ENCODE results near the gene MAD1L1. TPM values are rescaled to one million over a fixed set of nuclear protein-coding genes. Genes with fewer than 3 reads are reported as not detected.

Gene MAD1L1
- total RNA-seq, 2 donors from 2014 or later, result 39.5 to 79.4 TPM

DNA sequence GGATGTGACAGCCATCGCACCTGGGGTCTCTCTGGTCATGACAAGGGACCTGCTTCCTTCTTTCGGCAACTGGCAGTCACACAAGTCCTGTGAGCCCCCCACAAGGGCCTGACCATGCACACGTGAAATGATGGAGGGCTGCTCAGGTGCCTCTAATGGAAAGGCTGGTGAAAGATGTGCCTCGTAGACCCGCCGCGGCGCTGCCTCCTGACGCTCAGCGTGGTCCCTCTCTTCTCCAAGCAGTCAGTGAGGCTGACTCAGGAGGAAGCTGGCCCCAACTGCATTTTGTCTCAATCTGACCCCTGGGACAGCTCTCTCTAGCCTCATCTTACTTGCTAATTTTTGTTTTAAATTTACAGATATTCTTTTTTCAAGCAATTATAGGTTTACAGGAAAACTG lies 100.9 kb downstream of the MAD1L1 start:
- no peak overlapping the region for H3K27ac Mint-ChIP-seq
- ATAC-seq (no peak), DNase-seq (ENCODE audit: low spot score) (no peak)
- H3K36me3 Mint-ChIP-seq, result no peaks in the 10 kb centered on the region
- H3K4me1 Mint-ChIP-seq (ENCODE audit: low read depth in 2 of 2), result peaks cover 0 to 7% of the 10 kb centered on the region in 2 donors
- H3K4me3 Mint-ChIP-seq, result no peak overlapping the region
- H3K27me3 Mint-ChIP-seq, result no peaks in the 10 kb centered on the region
- no peaks in the 10 kb centered on the region for H3K9me3 Mint-ChIP-seq

DNA sequence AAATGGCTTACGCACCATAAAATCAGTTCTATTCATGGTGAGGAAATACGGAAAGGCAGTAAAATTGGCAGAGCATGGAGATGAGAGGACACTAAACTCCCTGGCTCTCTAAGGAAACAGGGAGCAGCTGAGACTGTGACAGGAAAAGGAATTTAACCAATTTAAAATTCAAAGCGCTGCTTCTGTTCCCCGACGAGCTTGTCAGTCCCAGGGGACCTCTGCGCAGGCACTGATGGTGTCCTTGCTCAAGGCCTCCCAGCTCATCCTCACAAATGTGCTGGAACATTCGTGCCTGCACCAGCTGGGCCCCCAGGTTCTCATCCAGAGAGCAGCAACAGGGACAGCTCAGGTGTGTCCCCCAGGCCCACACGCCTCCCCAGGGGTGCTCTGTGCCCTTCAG lies 101.4 kb downstream of the MAD1L1 start:
- Mint-ChIP-seq H3K9me3 (no peaks in the 10 kb centered on the region), H3K27ac (no peak overlapping the region), H3K27me3 (no peaks in the 10 kb centered on the region), H3K36me3 (no peaks in the 10 kb centered on the region), H3K4me3 (no peak overlapping the region), H3K4me1 (ENCODE audit: low read depth in 2 of 2) (peaks cover 0 to 7% of the 10 kb centered on the region in 2 donors)
- ATAC-seq (no peak), DNase-seq (ENCODE audit: low spot score) (no peak)

DNA sequence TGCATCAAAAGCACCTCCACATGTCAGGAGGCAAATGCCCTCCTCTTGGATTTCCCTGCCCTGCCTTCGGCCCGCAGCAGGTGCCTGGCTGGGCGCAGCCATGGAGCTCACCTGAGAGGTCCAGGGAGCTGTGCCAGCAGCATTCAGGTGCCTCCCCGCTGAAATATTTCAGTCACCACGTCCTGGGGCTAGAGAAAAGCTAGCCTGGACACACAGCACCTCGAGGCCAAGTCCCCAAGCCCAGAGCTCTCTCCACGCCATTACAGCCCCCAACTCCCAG lies 102.7 kb downstream of the MAD1L1 start:
- no peak overlapping the region for H3K27ac Mint-ChIP-seq
- ATAC-seq, result no peak
- H3K9me3 Mint-ChIP-seq, result no peaks in the 10 kb centered on the region
- no peaks in the 10 kb centered on the region for H3K36me3 Mint-ChIP-seq
- H3K27me3 Mint-ChIP-seq, result no peaks in the 10 kb centered on the region
- DNase-seq (ENCODE audit: low spot score), result no peak
- H3K4me1 Mint-ChIP-seq (ENCODE audit: low read depth in 2 of 2), result peaks cover 0 to 7% of the 10 kb centered on the region in 2 donors
- no peak overlapping the region for H3K4me3 Mint-ChIP-seq

DNA sequence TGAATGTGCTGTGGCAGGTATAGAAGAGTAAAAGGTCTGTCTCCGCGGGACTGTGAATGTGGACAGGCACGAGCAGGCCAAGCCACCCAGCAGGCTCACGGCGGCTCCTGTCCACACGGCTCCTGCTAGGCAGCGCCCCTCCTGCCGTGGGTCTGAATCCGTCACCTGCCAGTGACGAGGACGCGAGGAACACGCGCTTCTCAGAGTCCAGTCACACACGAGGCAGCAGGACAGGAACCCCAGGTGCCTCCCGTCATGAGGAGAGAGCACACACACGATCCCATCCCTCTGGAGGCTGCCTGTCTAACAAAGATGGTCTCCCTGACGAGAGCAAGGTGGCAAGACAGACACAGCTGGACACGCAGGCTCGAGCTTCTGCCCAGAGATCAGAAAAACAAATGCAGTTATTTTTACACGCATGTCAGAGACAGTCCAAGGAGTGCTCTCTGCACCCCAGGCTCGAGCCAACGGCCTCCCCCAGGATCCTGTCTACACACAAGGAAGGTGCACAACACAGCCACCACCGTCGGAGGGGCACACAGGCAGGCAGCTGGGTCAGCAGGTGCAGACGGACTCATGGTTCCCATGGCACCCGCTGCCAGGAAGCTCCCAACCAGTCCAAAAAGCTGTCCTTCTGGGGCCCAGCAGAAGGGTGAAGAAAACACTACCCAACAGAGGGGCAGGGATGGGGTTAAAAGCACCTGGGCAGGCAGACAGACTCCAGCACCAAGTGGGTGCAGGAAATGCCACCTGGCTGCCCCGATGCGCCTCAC lies 103.2 kb downstream of the MAD1L1 start:
- no peak overlapping the region for H3K27ac Mint-ChIP-seq
- ATAC-seq (no peak), DNase-seq (ENCODE audit: low spot score) (no peak)
- H3K4me1 Mint-ChIP-seq (ENCODE audit: low read depth in 2 of 2), result peaks cover 0 to 7% of the 10 kb centered on the region in 2 donors
- H3K4me3 Mint-ChIP-seq, result no peak overlapping the region
- H3K36me3 Mint-ChIP-seq, result no peaks in the 10 kb centered on the region
- no peaks in the 10 kb centered on the region for H3K27me3 Mint-ChIP-seq
- no peaks in the 10 kb centered on the region for H3K9me3 Mint-ChIP-seq

DNA sequence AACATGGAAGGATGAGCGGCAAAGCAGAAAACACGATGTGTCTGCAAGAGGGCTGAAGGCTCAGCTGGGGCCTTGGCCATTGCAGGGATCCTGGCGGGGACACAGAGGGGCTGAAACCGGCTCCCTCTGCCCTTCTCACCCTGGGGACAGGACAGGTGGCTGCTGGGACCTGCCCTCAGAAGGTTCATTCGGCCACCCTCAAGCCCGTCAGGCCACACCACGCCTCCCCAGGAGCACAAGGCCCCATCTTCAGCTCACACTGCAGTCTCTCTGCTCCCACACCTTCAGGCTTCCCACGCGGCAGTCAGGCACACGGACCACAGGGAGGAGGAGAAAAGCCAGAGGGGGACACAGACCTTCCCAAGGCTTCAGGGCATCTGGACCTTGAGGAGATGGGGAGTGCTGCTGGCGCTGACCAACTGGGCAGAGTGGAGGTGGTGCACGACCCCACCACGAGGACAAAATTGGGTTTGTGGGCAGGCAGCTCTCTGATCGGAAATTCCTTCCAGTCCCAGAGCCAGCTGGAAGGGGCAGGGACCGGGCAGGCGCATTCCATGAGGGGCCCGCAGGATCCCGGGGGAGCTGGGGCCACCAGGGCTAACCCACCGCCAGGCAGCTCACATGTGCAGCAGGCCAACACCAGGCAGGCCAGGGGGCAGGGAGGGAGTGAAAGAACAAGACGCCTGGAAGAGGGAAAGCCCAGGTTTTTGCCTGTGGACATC lies 104.0 kb downstream of the MAD1L1 start:
- ATAC-seq, result no peak
- no peak overlapping the region for H3K27ac Mint-ChIP-seq

DNA sequence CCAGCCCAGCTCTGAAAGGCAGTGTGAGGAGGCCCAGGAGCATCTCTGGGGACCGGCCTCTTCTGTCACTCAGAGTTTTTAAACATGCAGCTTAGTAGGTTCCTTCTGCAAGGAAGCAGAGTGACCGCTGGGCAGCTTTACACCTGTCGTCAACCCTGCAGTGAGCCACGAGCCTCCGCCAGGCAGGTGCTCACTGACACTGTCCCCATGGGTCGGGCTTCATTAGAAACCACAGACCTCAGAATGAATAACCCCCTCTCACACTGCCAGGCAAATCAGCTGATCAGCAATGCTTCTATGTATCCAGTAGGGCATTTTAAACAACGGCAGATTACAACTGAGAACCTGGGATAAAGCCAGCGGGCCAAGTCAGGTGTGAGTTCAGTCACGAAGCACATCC lies 106.1 kb downstream of the MAD1L1 start:
- H3K4me3 Mint-ChIP-seq, result no peak overlapping the region
- H3K4me1 Mint-ChIP-seq (ENCODE audit: low read depth in 2 of 2), result peaks cover 0 to 7% of the 10 kb centered on the region in 2 donors
- H3K27ac Mint-ChIP-seq, result no peak overlapping the region
- ATAC-seq (no peak), DNase-seq (ENCODE audit: low spot score) (no peak)
- H3K27me3 Mint-ChIP-seq, result no peaks in the 10 kb centered on the region
- no peaks in the 10 kb centered on the region for H3K36me3 Mint-ChIP-seq
- H3K9me3 Mint-ChIP-seq, result no peaks in the 10 kb centered on the region

More for the DNA sequence above, 104.0 kb downstream of the MAD1L1 start:
- Mint-ChIP-seq H3K9me3 (no peaks in the 10 kb centered on the region), H3K36me3 (no peaks in the 10 kb centered on the region), H3K27me3 (no peaks in the 10 kb centered on the region), H3K4me1 (ENCODE audit: low read depth in 2 of 2) (peaks cover 0 to 7% of the 10 kb centered on the region in 2 donors), H3K4me3 (no peak overlapping the region)
- no peak for DNase-seq (ENCODE audit: low spot score)

DNA sequence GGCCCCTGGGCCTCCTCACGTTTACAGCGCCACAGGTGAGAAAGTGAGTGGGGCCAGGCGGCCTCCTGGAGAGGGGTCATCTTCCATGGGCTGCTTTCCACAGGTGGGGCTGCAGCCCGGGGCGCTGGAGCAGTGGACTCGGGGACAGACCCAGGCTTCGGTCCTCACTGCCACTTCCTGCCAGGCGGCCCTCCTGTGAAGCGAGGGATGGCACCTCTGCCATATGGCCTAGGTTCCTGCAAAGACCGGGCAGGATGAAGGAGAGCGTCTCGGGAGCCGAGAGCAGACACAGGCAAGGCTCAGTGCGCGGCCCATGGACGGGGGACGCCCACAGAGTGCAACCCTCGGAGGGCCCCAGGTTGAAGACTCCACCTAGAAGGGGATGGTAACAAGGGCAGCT lies 106.8 kb downstream of the MAD1L1 start:
- no peak overlapping the region for H3K27ac Mint-ChIP-seq
- H3K4me3 Mint-ChIP-seq, result no peak overlapping the region
- H3K36me3 Mint-ChIP-seq, result no peaks in the 10 kb centered on the region
- H3K27me3 Mint-ChIP-seq, result no peaks in the 10 kb centered on the region
- DNase-seq (ENCODE audit: low spot score) (no peak), ATAC-seq (no peak)
- no peaks in the 10 kb centered on the region for H3K9me3 Mint-ChIP-seq
- H3K4me1 Mint-ChIP-seq (ENCODE audit: low read depth in 2 of 2), result peaks cover 0 to 7% of the 10 kb centered on the region in 2 donors

DNA sequence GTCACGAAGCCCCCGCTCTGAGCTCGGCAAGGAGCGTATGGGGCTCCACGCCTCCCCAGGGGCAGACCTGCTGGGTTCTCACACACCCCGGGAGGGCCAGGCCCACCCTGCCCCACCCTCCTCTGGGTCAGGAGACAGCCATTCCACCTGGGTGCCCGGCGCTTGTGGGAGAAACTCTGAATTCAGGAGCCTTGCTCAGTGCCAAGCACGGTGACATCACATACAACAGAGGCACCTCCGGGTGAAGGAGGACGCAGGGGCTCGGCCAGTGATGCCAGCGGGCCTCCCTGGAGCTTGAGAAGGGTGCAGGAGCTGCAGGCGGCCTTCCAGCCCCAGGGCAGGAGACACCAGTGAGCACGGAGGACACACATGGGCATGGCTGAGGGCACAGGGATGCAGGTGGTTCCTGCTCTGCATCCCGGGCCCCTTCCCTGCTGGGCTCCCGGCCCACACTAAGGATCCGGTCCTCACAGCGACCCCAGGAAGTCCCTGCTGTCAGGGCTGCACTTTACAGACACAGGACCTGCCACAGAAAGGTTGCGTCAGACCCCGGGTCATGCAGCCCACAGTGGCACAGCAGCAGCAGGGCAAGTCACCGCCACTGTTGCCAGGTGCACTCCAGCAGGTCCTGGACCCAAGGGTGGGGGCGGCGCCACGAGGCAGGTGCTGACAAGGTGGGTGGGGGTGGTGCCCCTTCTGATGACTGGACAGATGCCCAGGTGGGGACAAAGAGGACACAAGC lies 108.0 kb downstream of the MAD1L1 start:
- H3K36me3 Mint-ChIP-seq, result no peaks in the 10 kb centered on the region

DNA sequence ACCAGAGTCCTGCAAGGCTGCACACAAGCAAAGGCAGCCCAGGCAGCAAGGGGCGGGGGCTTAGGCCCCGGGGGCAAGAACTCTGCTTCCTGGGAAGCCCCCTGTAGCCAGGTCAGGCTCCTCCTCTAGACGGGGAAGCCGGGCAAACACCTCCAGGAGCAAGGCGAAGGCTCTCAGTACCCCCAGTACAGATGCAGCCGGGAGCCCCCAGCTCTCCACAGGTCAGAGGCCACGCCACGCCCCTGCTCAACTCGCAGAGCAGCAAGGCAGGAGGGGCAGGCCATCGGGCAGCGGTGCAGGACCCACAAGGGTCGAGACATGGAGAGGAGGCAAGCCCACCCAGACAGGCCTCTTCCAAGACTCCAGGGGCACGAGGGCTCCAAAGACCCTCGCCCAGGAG lies 108.8 kb downstream of the MAD1L1 start:
- no peak overlapping the region for H3K27ac Mint-ChIP-seq
- no peaks in the 10 kb centered on the region for H3K36me3 Mint-ChIP-seq
- H3K9me3 Mint-ChIP-seq, result no peaks in the 10 kb centered on the region

More for the DNA sequence above, 108.0 kb downstream of the MAD1L1 start:
- H3K27me3 Mint-ChIP-seq, result peaks cover 0 to 4% of the 10 kb centered on the region in 2 donors
- peaks cover 10 to 13% of the 10 kb centered on the region in 2 donors for H3K4me1 Mint-ChIP-seq (ENCODE audit: low read depth in 2 of 2)
- ATAC-seq (no peak), DNase-seq (ENCODE audit: low spot score) (no peak)
- H3K27ac Mint-ChIP-seq, result no peak overlapping the region
- no peak overlapping the region for H3K4me3 Mint-ChIP-seq
- H3K9me3 Mint-ChIP-seq, result no peaks in the 10 kb centered on the region

DNA sequence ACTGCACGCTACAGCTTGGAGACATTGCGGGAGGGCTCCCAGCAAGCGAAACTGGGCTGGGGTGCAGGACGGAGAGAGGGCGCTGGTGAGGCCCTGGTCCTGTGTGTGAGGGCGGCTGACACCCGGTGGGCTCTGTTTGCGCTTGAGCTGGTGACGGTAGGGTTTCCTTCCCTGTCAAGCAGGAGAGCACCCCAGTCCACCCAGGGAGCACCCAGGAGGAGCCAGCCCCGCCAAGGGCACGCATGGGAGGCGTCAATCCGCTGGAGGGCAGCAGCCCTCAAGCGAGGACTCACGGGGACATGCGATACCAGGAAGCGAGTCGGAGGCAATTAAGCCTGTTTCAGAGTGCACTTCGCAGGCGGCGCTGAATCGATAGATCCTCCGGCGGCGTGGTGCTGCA lies 109.4 kb downstream of the MAD1L1 start:
- Mint-ChIP-seq H3K4me1 (ENCODE audit: low read depth in 2 of 2) (peaks cover 20 to 25% of the 10 kb centered on the region in 2 donors), H3K9me3 (no peaks in the 10 kb centered on the region), H3K4me3 (no peak overlapping the region), H3K27me3 (peaks cover 0 to 4% of the 10 kb centered on the region in 2 donors), H3K27ac (no peak overlapping the region), H3K36me3 (no peaks in the 10 kb centered on the region)
- DNase-seq (ENCODE audit: low spot score), result no peak
- ATAC-seq, result no peak

More for the DNA sequence above, 108.8 kb downstream of the MAD1L1 start:
- Mint-ChIP-seq H3K4me3 (no peak overlapping the region), H3K27me3 (peaks cover 0 to 4% of the 10 kb centered on the region in 2 donors), H3K4me1 (ENCODE audit: low read depth in 2 of 2) (peaks cover 18 to 20% of the 10 kb centered on the region in 2 donors)
- DNase-seq (ENCODE audit: low spot score), result no peak
- no peak for ATAC-seq

DNA sequence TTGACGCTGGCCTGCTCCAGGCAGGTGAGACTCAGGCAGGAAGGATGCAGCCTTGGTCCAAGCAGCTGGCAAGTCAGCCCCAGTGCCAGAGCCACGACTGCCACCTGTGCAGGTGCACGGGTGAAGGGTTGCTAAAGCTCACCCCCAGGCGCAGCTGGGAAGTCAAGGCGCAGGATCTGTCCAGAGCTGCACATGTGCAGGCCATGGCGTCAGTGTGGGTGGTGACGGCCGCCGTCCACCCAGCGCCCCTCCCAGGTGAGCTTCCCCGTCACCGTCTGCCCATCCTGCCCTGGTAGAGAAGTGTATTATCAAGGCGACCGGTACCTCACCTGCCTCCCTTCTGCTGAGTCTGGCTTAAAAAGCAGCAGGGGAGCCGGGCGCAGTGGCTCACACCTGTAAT lies 110.1 kb downstream of the MAD1L1 start:
- DNase-seq (ENCODE audit: low spot score) (no peak), ATAC-seq (no peak)
- Mint-ChIP-seq H3K36me3 (no peaks in the 10 kb centered on the region), H3K27ac (no peak overlapping the region), H3K4me3 (no peak overlapping the region), H3K9me3 (no peaks in the 10 kb centered on the region), H3K4me1 (ENCODE audit: low read depth in 2 of 2) (peaks cover 20 to 26% of the 10 kb centered on the region in 2 donors), H3K27me3 (peaks cover 0 to 6% of the 10 kb centered on the region in 2 donors)

DNA sequence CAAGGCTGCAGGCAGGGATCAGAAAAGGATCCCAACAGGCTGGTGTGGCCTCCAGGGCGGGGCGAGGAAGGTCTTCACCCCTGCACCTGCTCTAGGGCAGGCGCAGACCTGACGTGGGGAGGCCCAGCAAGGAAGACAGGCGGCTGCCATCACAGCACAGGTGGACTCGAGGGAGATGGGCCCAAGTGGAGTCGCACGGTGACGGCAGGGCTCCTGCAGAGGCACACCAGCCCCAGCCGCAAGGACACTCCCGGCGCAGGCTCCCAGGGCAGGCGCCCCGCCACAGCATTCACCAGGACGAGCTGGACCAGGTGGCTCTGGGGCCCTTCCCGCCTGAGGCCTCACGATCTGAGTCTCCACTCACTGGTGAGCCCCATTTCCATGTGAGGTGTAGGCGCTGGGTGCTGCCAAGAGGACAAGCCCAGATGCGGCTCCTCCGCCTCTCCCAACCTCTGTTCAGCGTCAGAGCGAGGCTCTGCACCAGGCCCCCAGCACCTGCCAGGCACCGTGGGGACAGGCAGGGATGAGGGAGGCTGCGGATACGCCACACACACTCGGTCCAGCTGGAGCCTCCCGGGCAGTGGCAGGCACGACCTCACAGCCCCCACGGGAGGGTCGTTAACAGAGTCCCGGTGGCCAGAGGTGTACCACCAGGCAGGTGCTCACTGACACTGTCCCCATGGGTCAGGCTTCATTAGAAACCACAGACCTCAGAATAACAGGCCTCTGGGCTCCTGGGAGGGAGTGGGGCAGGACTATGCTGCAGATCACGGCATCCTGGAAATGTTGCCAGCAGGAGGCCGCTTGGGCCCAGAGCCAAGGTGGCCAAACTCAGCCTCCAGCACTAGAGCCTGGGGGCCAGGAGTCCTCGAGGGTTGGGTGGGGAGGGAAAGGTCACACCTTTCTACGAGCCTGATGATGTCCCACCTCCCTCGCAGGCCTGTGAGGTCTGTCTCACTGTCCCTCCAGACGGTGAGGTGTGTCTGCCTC lies 111.6 kb downstream of the MAD1L1 start:
- Mint-ChIP-seq H3K9me3 (no peaks in the 10 kb centered on the region), H3K27me3 (peaks cover 0 to 9% of the 10 kb centered on the region in 2 donors)

DNA sequence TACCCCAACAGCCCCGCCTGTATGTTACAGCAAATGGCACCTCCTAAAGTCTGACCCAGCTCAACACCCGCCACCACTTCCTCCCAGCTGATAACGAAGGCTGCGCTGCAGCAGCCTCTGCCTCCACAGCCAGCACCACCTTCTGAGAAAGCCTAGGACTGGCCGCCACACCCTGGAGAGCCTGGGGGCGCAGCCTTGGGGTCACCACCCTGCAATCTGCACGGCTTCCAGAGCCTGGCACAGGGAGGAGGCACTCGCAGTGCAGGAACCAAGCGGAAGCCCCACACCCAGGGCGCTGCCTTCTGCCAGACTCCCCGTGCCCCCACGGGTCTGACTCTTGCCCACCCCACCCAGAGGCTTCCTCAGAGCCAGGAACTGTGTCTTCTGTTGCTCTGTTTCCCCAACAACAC lies 112.5 kb downstream of the MAD1L1 start:
- H3K4me3 Mint-ChIP-seq, result peak overlapping the region; percentile 68
- ATAC-seq (peak; percentile 92 to 94), DNase-seq (ENCODE audit: low spot score) (peak; percentile 77)
- peaks cover 0 to 9% of the 10 kb centered on the region in 2 donors for H3K27me3 Mint-ChIP-seq
- H3K9me3 Mint-ChIP-seq, result no peaks in the 10 kb centered on the region
- no peaks in the 10 kb centered on the region for H3K36me3 Mint-ChIP-seq
- peak overlapping the region; percentile 29 to 73 for H3K27ac Mint-ChIP-seq
- H3K4me1 Mint-ChIP-seq (ENCODE audit: low read depth in 2 of 2), result peaks cover 20 to 29% of the 10 kb centered on the region in 2 donors

More for the DNA sequence above, 111.6 kb downstream of the MAD1L1 start:
- peaks cover 20 to 29% of the 10 kb centered on the region in 2 donors for H3K4me1 Mint-ChIP-seq (ENCODE audit: low read depth in 2 of 2)
- no peak for ATAC-seq
- peak overlapping the region; percentile 68 for H3K4me3 Mint-ChIP-seq
- no peak for DNase-seq (ENCODE audit: low spot score)
- H3K36me3 Mint-ChIP-seq, result no peaks in the 10 kb centered on the region
- no peak overlapping the region for H3K27ac Mint-ChIP-seq
